HG03064 (cell line): Measurements from ENCODE around the gene HERC4.
A peak's percentile ranks its signal among the peaks of the same experiment; 100 is the strongest.

Source experiments
- ATAC-seq: cut with Tn5 transposase; IDR thresholded peaks from one replicate; pipeline ENCODE4 v1.9.1; 2021; ENCODE audit warnings: low read depth; ENCODE audit not compliant: unreplicated experiment

Gene HERC4, protein sequence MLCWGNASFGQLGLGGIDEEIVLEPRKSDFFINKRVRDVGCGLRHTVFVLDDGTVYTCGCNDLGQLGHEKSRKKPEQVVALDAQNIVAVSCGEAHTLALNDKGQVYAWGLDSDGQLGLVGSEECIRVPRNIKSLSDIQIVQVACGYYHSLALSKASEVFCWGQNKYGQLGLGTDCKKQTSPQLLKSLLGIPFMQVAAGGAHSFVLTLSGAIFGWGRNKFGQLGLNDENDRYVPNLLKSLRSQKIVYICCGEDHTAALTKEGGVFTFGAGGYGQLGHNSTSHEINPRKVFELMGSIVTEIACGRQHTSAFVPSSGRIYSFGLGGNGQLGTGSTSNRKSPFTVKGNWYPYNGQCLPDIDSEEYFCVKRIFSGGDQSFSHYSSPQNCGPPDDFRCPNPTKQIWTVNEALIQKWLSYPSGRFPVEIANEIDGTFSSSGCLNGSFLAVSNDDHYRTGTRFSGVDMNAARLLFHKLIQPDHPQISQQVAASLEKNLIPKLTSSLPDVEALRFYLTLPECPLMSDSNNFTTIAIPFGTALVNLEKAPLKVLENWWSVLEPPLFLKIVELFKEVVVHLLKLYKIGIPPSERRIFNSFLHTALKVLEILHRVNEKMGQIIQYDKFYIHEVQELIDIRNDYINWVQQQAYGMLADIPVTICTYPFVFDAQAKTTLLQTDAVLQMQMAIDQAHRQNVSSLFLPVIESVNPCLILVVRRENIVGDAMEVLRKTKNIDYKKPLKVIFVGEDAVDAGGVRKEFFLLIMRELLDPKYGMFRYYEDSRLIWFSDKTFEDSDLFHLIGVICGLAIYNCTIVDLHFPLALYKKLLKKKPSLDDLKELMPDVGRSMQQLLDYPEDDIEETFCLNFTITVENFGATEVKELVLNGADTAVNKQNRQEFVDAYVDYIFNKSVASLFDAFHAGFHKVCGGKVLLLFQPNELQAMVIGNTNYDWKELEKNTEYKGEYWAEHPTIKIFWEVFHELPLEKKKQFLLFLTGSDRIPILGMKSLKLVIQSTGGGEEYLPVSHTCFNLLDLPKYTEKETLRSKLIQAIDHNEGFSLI

DNA sequence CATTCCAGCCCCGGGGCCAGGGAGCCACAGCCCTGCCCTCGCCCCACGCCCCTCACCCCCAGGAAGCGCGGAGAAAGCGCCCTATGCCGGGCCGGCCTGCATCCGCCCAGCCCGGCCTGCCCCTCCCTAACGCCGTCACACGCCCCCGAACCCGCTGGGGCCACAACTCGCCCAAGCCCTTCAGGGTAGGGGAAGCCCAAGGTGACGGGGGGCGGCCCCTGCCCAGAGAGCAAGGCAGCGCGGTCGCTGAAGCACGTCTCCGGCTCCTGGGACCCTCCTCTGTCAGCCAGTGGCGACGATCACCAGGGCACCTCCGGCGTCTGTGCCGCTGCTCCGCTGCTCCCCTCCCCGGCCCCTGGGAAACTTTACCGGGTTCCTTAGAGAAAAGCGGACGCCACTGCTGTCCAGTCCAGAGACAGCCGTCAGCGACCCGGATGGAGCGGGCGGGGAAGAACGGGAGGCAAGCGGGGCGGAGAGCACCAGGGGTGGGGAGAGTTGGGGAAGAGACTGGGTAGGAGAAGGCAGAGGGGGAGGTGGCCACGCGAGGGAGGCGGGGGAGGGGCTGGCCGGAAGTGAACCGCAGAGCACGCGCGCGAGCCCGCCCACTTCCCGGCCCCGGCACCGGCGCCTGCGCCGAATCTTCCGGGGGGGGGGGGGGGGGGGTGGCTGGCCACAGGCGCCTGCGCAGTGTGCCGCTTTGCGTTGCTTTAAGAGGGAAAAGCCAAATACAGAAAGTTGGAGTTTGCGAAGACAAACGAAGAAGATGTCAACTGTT, at the start of gene HERC4:
Gene HERC4, minus strand, starts transcription at position 509 of the 775 bp plus-strand sequence. CDS start 2,175 bp downstream, outside the sequence.
- ATAC-seq = peak; percentile 93

DNA sequence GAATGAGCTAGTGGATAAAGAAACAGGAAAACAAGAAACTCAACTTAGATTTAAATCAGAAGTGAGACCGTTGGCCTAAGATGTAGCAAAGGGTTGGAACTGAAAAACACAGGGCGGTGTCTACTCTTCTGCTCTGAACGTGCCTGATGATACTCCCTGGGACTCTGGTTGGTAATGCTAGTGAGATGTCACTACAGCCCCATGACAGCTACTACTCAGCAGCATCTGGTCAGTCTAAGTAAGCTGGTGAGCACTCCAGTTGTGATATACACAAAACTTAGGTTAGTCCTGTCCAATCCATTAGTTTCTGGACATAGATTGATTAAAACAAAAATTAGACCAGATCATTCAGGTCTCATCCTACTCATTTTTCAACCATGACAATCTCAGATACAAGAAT, 49.6 kb upstream of the HERC4 start:
- no peak for ATAC-seq

DNA sequence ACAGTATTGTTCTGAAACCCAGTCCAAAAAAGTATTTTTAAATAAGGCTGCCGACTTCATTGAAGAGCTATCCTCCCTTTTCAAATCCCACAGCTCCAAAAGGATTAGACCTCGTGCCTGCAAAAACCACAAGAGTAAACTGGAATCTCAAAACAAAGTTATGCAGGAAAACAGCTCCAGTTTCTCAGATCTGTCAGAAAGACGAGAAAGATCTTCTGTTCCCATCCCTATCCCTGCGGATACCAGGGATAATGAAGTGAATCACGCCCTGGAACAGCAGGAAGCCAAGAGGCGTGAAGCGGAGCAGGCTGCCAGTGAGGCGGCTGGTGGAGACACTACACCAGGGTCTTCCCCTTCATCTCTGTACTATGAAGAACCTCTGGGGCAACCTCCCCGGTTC, 46.8 kb upstream of the HERC4 start:
- ATAC-seq = no peak

DNA sequence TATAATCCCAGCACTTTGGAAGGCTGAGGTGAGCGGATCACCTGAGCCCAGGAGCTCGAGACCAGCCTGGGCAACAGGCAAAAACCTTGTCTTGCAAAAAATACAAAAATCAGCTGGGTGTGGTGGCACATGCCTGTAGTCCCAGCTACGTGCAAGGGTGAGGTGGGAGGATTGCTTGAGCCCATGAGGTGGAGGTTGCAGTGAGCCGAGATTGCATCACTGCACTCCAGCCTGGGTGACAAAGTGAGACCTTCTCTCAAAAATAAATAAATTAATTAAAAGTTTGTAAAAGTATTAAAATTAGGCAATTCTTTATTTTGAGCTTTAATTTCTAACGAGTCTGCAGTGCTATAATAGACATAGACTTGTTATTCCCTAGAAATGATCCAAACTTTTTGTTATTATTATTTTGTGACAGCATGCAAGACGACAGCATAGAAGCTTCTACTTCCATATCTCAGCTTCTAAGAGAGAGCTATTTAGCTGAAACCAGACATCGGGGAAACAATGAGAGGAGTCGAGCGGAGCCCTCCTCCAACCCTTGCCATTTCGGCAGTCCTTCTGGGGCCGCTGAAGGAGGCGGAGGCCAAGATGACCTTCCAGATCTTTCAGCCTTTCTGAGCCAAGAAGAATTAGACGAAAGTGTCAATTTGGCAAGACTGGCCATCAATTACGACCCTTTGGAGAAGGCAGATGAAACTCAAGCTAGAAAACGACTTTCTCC, 46.1 kb upstream of the HERC4 start:
- ATAC-seq = no peak

DNA sequence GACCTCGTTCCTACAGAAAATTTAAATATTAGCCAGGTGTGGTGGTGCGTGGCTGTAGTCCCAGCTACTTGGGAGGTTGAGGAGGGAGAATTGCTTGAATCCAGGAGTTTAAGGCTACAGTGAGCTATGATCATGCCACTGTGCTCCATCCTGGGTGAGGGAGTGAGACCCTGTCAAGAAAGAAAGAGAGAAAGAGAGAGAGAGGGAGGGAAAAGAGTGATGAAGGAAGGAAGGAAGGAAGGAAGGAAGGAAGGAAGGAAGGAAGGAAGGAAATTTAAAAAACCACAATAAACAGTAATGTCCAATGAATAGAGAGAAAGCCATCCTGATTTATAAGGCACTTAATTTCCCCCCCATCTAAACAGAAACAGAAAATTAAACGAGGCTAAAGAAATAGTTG, 43.6 kb upstream of the HERC4 start:
- ATAC-seq = no peak

DNA sequence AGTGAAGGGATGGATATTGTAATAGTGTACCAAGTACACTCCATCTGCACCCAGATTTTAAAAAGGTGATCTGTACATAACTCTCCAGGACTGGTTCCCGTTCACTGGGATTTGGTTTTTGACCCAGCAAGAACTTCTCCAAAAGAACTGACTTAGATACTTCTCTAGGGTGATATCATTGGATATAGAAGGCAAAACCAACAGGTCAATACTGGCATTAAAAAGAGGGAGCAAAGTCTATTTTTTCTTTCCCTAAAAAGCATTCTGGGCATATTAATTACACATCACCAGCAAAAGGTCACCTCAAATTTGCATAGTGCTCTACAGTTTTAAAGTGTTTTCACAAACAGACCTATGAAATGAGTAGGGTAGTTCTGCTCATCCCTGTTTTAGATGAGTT, 37.8 kb upstream of the HERC4 start:
- ATAC-seq = no peak

DNA sequence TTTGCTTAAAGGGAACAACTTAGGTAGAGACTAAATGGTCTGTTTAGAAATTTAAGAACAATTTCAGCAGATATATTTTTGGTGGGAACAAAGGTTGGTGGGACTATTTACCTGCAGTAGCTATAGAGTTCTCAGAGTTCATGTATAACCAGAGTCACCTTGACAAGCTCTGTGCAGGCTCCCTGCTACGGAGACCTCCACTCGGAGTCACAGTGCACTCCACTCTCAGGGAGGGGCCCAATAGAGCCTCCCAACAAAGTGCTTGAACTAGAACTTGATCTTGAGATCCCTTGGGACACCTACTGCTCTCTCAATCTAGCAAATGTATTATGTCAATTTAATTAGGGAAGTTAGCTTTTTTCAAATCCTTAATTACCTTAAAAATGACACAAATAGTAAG, 36.5 kb upstream of the HERC4 start:
- no peak for ATAC-seq

DNA sequence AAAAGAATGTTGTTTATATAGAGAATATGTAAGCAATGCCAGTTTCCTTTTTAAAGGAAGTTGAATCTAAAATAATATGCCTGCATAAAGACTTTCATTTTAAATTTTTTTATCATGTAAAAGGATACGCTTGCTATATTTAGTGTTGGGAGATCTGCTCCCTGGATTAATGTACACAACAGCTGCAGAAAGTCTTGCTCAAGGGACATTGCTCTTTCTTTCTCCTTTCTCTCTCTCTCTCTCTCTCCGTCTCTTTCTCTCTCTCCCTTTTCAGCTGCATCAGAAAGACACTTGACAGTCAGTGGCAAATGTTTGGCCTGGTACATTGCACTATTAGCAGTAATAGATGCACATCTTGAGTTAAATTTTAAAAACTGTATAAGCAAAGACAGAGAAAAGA, 34.9 kb upstream of the HERC4 start:
- no peak for ATAC-seq

DNA sequence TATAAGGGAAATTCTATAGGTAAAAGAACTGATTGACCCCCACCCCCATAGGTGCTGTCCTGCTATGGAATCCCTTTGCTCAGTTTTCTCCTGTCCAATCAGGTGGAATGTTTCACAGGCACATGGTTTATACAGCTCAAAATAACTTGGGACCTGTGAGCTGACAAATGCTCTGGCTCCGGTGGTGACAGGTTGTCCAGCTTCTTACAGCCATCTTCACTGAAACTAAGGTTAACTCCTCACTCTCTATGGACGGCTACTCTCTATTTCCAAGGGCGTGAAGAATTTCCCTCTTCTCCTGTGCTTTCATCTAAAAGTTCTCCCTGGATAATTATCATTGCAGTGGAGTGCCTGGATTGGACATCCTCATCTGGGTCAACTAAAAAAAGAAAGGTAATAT, 34.2 kb upstream of the HERC4 start, which contains the start of gene MYPN:
Gene MYPN, plus strand, starts transcription at position 158 of the 400 bp plus-strand sequence. CDS start 11,951 bp downstream, outside the sequence.
- no peak for ATAC-seq

DNA sequence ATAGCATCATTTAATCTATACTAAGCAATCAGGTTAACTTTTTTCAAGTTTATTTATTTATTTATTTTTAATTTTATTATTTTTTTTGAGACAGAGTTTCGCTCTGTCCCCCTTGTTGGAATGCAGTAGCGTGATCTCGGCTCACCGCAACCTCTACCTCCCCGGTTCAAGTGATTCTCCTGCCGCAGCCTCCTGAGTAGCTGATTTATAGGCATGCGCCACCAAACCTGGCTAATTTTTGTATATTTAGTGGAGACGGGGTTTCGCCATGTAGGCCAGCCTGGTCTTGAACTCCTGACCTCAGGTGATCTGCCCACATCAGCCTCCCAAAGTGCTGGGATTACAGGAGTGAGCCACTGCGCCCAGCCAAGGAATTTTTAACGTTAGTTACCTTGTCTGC, 33.6 kb upstream of the HERC4 start:
- no peak for ATAC-seq

DNA sequence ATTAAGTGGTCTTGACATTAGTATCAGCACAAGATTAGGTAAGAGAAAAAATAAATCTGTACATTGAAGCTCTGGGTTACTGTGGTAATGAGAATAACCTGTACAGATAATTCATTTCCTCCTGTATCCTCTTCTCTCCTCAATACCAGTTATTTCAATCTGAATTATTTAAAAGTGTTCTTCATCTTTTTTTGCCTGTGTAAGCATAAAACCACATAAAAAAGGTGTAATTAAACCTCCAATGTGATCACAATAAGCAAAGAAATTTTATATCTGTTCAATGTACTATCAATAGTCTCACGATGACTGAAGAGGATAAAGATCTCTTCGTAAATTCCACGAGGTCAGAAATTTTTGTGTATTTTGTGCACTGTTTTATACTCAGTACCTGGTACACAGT, 33.0 kb upstream of the HERC4 start:
- ATAC-seq = no peak

DNA sequence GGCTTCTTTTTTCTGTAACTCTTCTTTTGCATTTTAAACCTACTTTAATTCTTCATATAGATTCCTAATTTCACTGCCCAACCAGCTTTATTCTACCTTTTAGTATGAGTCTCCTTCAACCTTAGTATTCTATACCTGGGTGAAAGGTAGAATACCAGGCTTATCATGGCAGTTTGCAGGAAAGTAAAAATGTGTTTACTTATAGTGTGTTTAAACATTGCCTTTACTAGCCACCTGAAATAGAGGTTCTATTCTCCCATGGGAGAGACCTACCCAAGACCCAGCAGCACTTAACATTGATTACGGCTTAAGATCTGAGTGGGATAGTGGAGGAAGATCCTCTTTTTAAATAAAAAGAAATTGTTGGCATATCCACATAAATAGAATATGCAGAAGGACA, 32.6 kb upstream of the HERC4 start:
- ATAC-seq = no peak

DNA sequence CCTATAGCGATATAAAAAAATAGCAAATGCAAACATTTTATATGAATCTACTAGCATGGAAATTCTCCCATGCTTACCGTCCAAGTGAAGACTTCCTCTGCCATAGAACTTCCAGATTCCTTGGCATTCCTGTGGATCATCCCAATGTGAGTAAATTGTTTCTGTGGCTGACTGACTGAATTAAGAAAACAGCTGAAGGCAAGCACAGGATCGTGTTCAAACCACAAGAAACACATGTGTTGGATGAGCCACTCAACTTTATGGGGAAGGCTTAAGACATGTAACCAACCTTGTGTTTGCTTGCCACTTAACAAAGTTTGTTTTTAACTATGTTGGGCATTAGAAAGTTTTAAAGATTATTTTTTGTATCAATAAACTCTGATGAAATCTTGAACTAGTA, 31.6 kb upstream of the HERC4 start:
- ATAC-seq = no peak

DNA sequence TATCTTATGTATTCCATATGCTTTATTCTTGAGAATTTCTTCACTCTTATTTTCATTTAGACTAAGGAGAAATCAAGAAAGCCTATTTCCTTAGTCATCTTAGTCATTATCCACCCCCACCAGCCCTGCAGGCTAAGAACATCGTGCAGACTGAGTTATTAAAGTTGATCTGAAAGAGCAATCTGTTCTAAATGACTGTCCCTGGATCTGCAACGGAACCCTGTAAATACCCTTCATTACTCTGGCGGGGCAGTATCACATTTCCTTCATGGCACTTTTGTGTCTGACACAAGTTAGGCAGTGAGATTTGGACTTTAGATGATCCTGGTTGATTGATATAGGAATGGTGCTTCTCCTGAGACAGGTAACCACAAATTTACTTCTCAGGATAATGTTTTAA, 30.7 kb upstream of the HERC4 start:
- no peak for ATAC-seq

DNA sequence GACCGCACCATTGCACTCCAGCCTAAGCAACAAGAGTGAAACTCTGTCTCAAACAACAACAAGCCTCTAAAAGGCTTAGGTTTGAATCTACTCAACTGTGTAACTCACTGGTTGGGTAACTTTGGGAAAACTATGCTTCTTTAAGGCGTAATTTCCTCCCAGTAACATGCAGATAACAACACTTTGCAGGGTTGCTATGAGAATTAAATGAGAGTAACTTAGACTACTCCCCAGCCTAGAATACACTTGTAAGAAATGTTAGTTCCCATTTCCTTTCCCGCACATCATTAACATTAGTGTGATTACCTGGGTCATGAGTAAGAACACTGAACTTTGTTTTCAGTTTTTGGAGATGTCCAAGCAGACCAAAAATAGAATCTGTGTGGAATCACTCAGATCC, 28.8 kb upstream of the HERC4 start:
- ATAC-seq = no peak

DNA sequence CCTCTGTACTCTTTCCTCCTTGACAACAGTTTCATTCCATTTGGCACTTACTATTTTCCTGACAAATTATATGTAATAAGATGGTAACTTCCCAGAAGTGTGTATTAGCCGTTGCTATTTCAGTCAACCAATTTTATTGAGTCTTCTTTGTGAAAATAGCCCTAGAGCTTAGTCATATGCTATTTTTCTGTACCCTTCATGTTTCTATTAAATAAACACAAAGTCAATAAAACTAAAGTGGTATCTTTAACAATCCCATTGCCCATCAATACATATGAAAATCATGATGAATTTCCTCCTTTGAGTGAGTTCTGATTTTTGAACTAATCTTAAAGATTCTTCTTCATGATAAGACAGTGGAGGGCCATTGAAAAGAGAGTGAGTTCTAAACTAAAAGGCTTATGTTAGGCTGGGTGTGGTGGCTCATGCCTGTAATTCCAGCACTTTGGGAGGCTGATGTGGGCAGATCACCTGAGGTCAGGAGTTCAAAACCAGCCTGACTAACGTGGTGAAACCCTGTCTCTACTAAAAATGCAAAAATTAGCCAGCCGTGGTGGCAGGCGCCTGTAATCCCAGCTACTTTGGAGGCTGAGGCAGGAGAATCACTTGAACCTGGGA, 28.3 kb upstream of the HERC4 start:
- no peak for ATAC-seq

DNA sequence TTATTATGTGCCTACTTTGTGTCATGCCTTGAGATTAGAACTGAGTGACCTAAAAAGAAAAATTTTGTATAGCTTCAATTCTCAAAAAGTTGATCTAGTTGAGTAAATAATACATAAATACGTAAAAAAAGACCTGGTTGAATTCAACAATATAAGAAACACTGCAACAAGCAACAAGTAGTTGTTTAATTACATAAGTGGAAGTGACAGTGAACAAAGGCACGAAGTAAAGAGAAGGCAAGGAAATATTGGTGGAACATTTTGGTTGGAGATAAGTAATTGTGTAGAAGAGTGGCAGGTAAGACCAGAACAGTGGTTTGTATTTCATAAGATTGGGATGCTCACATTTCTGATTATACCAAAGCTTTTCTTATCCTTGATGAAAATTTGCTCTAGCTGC, 26.0 kb upstream of the HERC4 start:
- no peak for ATAC-seq

DNA sequence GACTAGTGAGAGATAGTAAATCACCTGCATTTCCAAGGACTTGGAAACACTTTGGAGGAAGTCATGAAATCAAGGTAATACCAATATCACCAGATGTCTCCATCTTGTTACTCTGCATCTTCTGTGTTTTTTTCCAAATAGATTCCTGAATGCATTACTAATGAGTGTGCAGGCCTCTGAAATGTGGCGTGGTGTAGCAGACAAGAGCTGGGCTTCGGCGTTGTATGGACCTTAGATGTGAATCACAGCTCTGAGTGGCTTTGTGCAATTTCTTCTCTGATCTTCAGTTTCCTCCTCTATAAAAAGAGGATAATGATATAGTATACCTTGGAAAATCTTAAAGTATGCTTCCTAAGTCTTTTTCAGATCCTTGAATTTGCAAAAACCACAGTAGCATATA, 24.7 kb upstream of the HERC4 start:
- ATAC-seq = no peak

DNA sequence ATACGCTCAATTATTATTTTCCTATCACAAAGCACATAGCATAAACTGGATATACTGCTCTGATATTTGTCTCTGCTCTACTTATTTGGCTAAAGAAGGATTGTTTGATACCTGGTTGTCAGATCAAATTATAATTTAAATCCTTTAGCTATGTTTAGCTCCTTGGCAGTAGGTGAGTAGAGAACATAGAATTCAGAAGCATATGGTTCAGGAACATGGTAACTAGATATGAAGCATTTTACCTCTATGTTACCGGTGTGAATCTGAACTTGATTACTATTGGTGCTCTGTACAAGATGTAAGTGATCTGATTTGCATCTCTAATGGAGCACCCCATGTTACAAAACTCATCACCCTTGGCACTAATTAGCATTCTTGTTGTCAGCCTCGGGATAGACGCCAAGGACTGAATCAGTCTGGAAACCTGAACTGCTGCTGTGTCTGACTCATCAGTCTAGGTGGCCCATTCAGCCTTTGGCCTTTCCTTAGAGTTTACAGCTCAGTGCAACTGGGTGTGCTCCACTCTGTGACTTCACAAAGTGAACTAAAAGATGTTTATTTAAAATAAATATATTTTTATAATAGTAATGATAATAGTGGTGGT, 21.9 kb upstream of the HERC4 start:
- ATAC-seq = no peak
